MM.1S (cell line): ENCODE measurements around the gene NOX1.

Source experiments
- DNase-seq: peaks from one replicate; pipeline ENCODE4 v3.0.0-alpha.2; 2015
- H2AFZ ChIP-seq: fragments of 300-600 bp; sonication (generic); 2 replicates; pipeline ENCODE4 v1.6.0; 2016; ENCODE audit warnings: antibody characterized with exemption, low read length
- H3F3A ChIP-seq: fragments of 300-600 bp; sonication (generic); 2 replicates; pipeline ENCODE4 v1.6.1; 2016; ENCODE audit warnings: mild to moderate bottlenecking, antibody characterized with exemption, low read length, moderate library complexity, mixed read lengths; ENCODE audit not compliant: insufficient read depth
- H3K27ac ChIP-seq: fragments of 300-600 bp; sonication (generic); 2 replicates; pipeline ENCODE4 v1.5.1; 2016; ENCODE audit warnings: mild to moderate bottlenecking, low read length
- H3K27me3 ChIP-seq: fragments of 300-600 bp; sonication (generic); replicated peaks from 2 replicates; pipeline ENCODE4 v1.6.0; 2016; ENCODE audit warnings: low read length; ENCODE audit not compliant: insufficient read depth
- H3K36me3 ChIP-seq: fragments of 300-600 bp; sonication (generic); replicated peaks from 2 replicates; pipeline ENCODE4 v1.6.1; 2016; ENCODE audit warnings: mild to moderate bottlenecking, low read length, mixed read lengths; ENCODE audit not compliant: insufficient read depth
- H3K4me1 ChIP-seq: fragments of 300-600 bp; sonication (generic); 2 replicates; pipeline ENCODE4 v1.6.1; 2016; ENCODE audit warnings: low read length, mixed read lengths
- H3K4me2 ChIP-seq: fragments of 300-600 bp; sonication (generic); 2 replicates; pipeline ENCODE4 v1.6.0; 2016; ENCODE audit warnings: low read depth, low read length
- H3K4me3 ChIP-seq: fragments of 300-600 bp; sonication (generic); 2 replicates; pipeline ENCODE4 v1.5.1; 2016; ENCODE audit warnings: low read length, mixed read lengths
- H3K79me2 ChIP-seq: fragments of 300-600 bp; sonication (generic); 2 replicates; pipeline ENCODE4 v1.6.1; 2016; ENCODE audit warnings: mixed run types, low read length, mixed read lengths
- H3K9ac ChIP-seq: fragments of 300-600 bp; sonication (generic); 2 replicates; pipeline ENCODE4 v1.6.1; 2016; ENCODE audit warnings: low read length, mixed read lengths
- H3K9me2 ChIP-seq: fragments of 300-600 bp; sonication (generic); replicated peaks from 2 replicates; pipeline ENCODE4 v1.6.1; 2016; ENCODE audit warnings: mild to moderate bottlenecking, low read length, mixed read lengths; ENCODE audit not compliant: insufficient read depth
- H3K9me3 ChIP-seq: fragments of 300-600 bp; sonication (generic); replicated peaks from 2 replicates; pipeline ENCODE4 v1.6.1; 2016; ENCODE audit warnings: mild to moderate bottlenecking, low read length, mixed read lengths; ENCODE audit not compliant: insufficient read depth
- H4K20me1 ChIP-seq: fragments of 300-600 bp; sonication (generic); 2 replicates; pipeline ENCODE4 v1.6.1; 2016; ENCODE audit warnings: mild to moderate bottlenecking, low read length, moderate library complexity, mixed read lengths; ENCODE audit not compliant: insufficient read depth
- EZH2 ChIP-seq: fragments of 300-600 bp; sonication (generic); optimal IDR thresholded peaks from 2 replicates; pipeline ENCODE3; 2017; ENCODE audit warnings: low read depth, mild to moderate bottlenecking, antibody characterized with exemption, low read length, mixed read lengths
- EZH2phosphoT487 ChIP-seq: fragments of 300-600 bp; sonication (generic); IDR thresholded peaks from 2 replicates; pipeline ENCODE4 v1.6.1; 2018; ENCODE audit warnings: antibody characterized with exemption, low read length
- TF ChIP-seq, protein P1 (sequence below): fragments of 300-600 bp; sonication (generic); IDR thresholded peaks from 2 replicates; pipeline ENCODE4 v1.5.1; 2016; ENCODE audit warnings: antibody characterized with exemption, low read length, mixed read lengths

NOX1 gene

DNA sequence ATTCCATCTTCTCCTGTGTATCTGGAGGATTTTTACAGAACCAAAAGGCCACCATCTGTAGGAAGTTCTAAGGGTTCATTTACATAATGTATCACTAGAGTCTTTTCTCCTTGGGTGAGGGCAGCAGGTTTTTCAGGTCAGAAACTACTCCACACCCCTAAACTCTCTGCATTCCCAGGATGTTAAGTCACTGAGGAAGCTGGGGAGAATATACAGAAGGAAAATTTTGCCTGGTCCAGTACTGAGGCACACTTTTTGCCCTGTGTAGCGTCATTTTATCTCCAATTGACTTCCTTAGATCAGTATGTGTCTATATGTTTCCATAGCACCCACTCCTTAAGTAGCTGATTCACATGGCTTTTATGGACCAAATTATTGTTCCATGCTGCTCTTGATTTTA, 37.6 kb upstream of the NOX1 start:
- Histone ChIP-seq H3K9me2 (no peaks in the 10 kb centered on the region), H3K36me3 (no peaks in the 10 kb centered on the region), H4K20me1 (no peaks in the 10 kb centered on the region), H3K4me2 (no peak overlapping the region), H3K4me3 (no peak overlapping the region), H3K79me2 (no peaks in the 10 kb centered on the region), H3K27ac (no peak overlapping the region), H3K4me1 (no peaks in the 10 kb centered on the region), H3K9ac (no peak overlapping the region), H3K9me3 (no peaks in the 10 kb centered on the region), H3F3A (no peaks in the 10 kb centered on the region), H3K27me3 (no peaks in the 10 kb centered on the region), H2AFZ (no peak overlapping the region)
- no peak for DNase-seq
- TF ChIP-seq, protein P1, sequence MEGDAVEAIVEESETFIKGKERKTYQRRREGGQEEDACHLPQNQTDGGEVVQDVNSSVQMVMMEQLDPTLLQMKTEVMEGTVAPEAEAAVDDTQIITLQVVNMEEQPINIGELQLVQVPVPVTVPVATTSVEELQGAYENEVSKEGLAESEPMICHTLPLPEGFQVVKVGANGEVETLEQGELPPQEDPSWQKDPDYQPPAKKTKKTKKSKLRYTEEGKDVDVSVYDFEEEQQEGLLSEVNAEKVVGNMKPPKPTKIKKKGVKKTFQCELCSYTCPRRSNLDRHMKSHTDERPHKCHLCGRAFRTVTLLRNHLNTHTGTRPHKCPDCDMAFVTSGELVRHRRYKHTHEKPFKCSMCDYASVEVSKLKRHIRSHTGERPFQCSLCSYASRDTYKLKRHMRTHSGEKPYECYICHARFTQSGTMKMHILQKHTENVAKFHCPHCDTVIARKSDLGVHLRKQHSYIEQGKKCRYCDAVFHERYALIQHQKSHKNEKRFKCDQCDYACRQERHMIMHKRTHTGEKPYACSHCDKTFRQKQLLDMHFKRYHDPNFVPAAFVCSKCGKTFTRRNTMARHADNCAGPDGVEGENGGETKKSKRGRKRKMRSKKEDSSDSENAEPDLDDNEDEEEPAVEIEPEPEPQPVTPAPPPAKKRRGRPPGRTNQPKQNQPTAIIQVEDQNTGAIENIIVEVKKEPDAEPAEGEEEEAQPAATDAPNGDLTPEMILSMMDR = no peak
- no peak for TF ChIP-seq EZH2
- TF ChIP-seq EZH2phosphoT487 = no peak

DNA sequence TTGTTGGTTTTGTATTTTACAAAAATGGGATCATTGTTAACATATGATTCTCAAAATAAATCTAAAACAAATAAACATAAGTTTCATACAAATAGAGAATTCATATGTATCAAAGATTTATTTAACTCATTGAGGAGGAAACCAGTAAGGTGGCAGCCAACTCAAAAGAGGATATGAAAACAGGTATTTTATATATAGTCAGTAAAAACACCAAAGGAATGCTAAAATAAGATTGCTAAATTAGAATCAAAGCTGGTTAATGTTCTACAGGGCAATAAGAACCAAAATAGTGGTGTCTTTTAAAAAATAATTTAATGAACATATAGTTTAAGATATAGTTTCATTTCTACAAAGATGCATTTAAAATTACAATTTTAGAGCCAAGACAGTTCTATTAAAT, 31.5 kb upstream of the NOX1 start:
- no peak for TF ChIP-seq EZH2
- TF ChIP-seq, protein P1 = no peak
- no peak for TF ChIP-seq EZH2phosphoT487
- H3K27ac ChIP-seq = no peak overlapping the region
- H3K4me3 ChIP-seq = no peak overlapping the region

DNA sequence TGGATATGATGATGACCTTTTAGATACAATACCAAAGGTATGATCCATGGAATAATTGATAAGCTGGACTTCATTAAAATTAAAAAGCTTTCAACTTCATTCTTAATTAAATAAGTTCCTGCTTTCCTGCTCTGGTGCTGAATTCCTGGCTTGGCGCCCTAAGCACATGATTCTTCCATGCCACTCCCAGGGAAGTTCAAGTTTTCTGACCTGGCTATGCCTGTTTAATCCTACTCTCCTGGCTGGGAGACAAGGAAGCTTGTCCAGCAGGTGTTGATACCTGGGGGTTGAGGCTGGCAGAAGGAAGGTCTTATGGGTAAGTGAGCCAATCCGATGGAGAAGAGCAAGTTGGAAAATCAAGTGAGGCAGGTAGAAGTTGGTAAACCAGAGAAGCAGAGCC, 30.3 kb upstream of the NOX1 start:
- no peaks in the 10 kb centered on the region for H3K9me3 ChIP-seq
- TF ChIP-seq, protein P1 = no peak
- TF ChIP-seq EZH2phosphoT487 = no peak
- no peak for TF ChIP-seq EZH2

More for the DNA sequence above, 31.5 kb upstream of the NOX1 start:
- Histone ChIP-seq H3K9me3 (no peaks in the 10 kb centered on the region), H3K9me2 (no peaks in the 10 kb centered on the region), H3F3A (no peaks in the 10 kb centered on the region), H3K79me2 (no peaks in the 10 kb centered on the region), H3K4me2 (no peak overlapping the region), H2AFZ (no peak overlapping the region), H3K9ac (no peak overlapping the region), H3K27me3 (no peaks in the 10 kb centered on the region), H3K4me1 (no peaks in the 10 kb centered on the region), H3K36me3 (no peaks in the 10 kb centered on the region), H4K20me1 (no peaks in the 10 kb centered on the region)
- no peak for DNase-seq

More for the DNA sequence above, 30.3 kb upstream of the NOX1 start:
- H4K20me1 ChIP-seq = no peaks in the 10 kb centered on the region
- no peaks in the 10 kb centered on the region for H3K9me2 ChIP-seq
- H3K27me3 ChIP-seq = no peaks in the 10 kb centered on the region
- H2AFZ ChIP-seq = no peak overlapping the region
- no peak overlapping the region for H3K9ac ChIP-seq
- no peaks in the 10 kb centered on the region for H3K4me1 ChIP-seq
- no peak overlapping the region for H3K27ac ChIP-seq
- no peak for DNase-seq
- H3K36me3 ChIP-seq = no peaks in the 10 kb centered on the region
- no peak overlapping the region for H3K4me2 ChIP-seq
- no peak overlapping the region for H3K4me3 ChIP-seq
- H3K79me2 ChIP-seq = no peaks in the 10 kb centered on the region
- no peaks in the 10 kb centered on the region for H3F3A ChIP-seq
